GM12878 (cell line): ENCODE results near the gene ACTL10. TPM values are rescaled to one million over a fixed set of nuclear protein-coding genes. Genes with fewer than 3 reads are reported as not detected.

ENCODE experiments used
- ATAC-seq: fragments of 200-7000 bp; cut with Tn5 transposase; 3 replicates; pipeline ENCODE4 v1.9.1; 2020; ENCODE audit warnings: mild to moderate bottlenecking, moderate library complexity
- BruUV-seq: library from RNA; stranded (reverse); fragments of 400-500 nt; replicated peaks from 2 replicates; lab custom pipeline; 2021; lab: Mats Ljungman, UMichigan
- CTCF ChIA-PET: fragments of 300-600 bp; sonication (Branson Sonifier 250); formaldehyde crosslinking; extraction: SDS; loops from one replicate; lab custom pipeline; 2021; ENCODE audit warnings: inconsistent platforms; lab: Yijun Ruan, JAX
- POLR2A ChIA-PET: fragments of 350-600 bp; formaldehyde crosslinking; extraction: SDS; loops from one replicate; lab custom pipeline; 2021; ENCODE audit warnings: inconsistent platforms; lab: Charles Lee
- RAD21 ChIA-PET: fragments of 300-600 bp; sonication (Branson Sonifier 250); formaldehyde crosslinking; loops from one replicate; lab custom pipeline; 2023; ENCODE audit warnings: antibody characterized with exemption; ENCODE audit not compliant: unreplicated experiment; lab: Charles Lee
- SMC1A ChIA-PET: fragments of 300-600 bp; sonication (Branson Sonifier 250); formaldehyde crosslinking; loops from one replicate; lab custom pipeline; 2023; ENCODE audit not compliant: unreplicated experiment, uncharacterized antibody; lab: Charles Lee
- DNase-seq: peaks from one replicate; pipeline ENCODE4 v3.0.0-alpha.2; 2011; ENCODE audit warnings: low read depth, low spot score
- FAIRE-seq: peaks from 3 replicates; lab custom pipeline; 2011; peaks lifted over from hg19 to GRCh38; lab: Jason Lieb, UNC
- H2AFZ ChIP-seq: 2 replicates; pipeline ENCODE4 v1.6.0; 2011; ENCODE audit warnings: low read depth, low read length, control low read depth; ENCODE audit not compliant: control insufficient read depth
- H3K27ac ChIP-seq: 2 replicates; pipeline ENCODE4 v1.5.1; 2011; ENCODE audit warnings: control low read depth; ENCODE audit not compliant: control insufficient read depth, insufficient read depth
- H3K27me3 ChIP-seq, 2 experiments: replicated peaks in 1 of 2; 2 replicates each; pipeline versions ENCODE4 v1.6.0 to v1.6.1; 2011; ENCODE audit warnings: low read length in 1 of 2; ENCODE audit not compliant: control insufficient read depth in 2 of 2, insufficient read depth in 2 of 2
- H3K36me3 ChIP-seq, 2 experiments: 2 replicates each; pipeline ENCODE4 v1.5.1; 2011; ENCODE audit warnings: low read length in 1 of 2; ENCODE audit not compliant: control insufficient read depth in 2 of 2, insufficient read depth in 2 of 2
- H3K4me1 ChIP-seq: 2 replicates; pipeline ENCODE4 v1.6.1; 2011; ENCODE audit warnings: mild to moderate bottlenecking, low read length, moderate library complexity, mixed read lengths; ENCODE audit not compliant: control insufficient read depth, insufficient read depth
- H3K4me2 ChIP-seq: 2 replicates; pipeline ENCODE4 v1.6.0; 2011; ENCODE audit warnings: control low read depth; ENCODE audit not compliant: control insufficient read depth, insufficient read depth
- H3K4me3 ChIP-seq: fragments of 200-600 bp; sonication (generic); 2 replicates; pipeline ENCODE4 v1.5.1; 2016
- H3K79me2 ChIP-seq: 2 replicates; pipeline ENCODE4 v1.6.0; 2011; ENCODE audit warnings: low read length; ENCODE audit not compliant: control insufficient read depth, insufficient read depth
- H3K9ac ChIP-seq: 2 replicates; pipeline ENCODE4 v1.8.0; 2011; ENCODE audit warnings: low read length, control low read depth, mixed read lengths; ENCODE audit not compliant: control insufficient read depth, insufficient read depth
- H3K9me3 ChIP-seq: replicated peaks from 3 replicates; pipeline ENCODE4 v1.5.1; 2011; ENCODE audit warnings: mild to moderate bottlenecking, low read length; ENCODE audit not compliant: control insufficient read depth, insufficient read depth
- H4K20me1 ChIP-seq: 2 replicates; pipeline ENCODE4 v1.6.0; 2011; ENCODE audit not compliant: control insufficient read depth, insufficient read depth
- ASH2L ChIP-seq: fragments of 300-600, 200-600 bp; sonication (generic); IDR thresholded peaks from 2 replicates; pipeline ENCODE4 v1.6.1; 2017; ENCODE audit warnings: low read depth, mild to moderate bottlenecking, borderline replicate concordance
- CUX1 ChIP-seq: IDR thresholded peaks from 2 replicates; pipeline ENCODE4 v1.6.1; 2012; ENCODE audit warnings: improper control_type of control experiment, low read depth, low read length; ENCODE audit not compliant: insufficient replicate concordance
- ELK1 ChIP-seq: IDR thresholded peaks from 2 replicates; pipeline ENCODE4 v1.6.1; 2012; ENCODE audit warnings: low read depth, low read length, improper control_type of control experiment
- HDGF ChIP-seq: fragments of 450-650 bp; IDR thresholded peaks from 2 replicates; pipeline ENCODE4 v1.6.1; 2016; ENCODE audit warnings: antibody characterized with exemption
- MLLT1 ChIP-seq: fragments of 450-650 bp; IDR thresholded peaks from 2 replicates; pipeline ENCODE4 v1.6.1; 2016; ENCODE audit warnings: mild to moderate bottlenecking
- NR2C1 ChIP-seq: fragments of 450-650 bp; IDR thresholded peaks from 2 replicates; pipeline ENCODE4 v1.6.1; 2017; ENCODE audit warnings: antibody characterized with exemption, mild to moderate bottlenecking, moderate library complexity
- SUPT20H ChIP-seq: IDR thresholded peaks from 2 replicates; pipeline ENCODE4 v1.6.1; 2011; ENCODE audit warnings: low read depth, mild to moderate bottlenecking, low read length, moderate library complexity, borderline replicate concordance; ENCODE audit not compliant: control insufficient read depth
- WGBS: methylation state at CpG from one replicate; pipeline ENCODE4 v1.1.6; 2016; ENCODE audit warnings: low lambda C conversion rate; ENCODE audit not compliant: insufficient replicate concordance, insufficient coverage; ENCODE audit errors: missing lambda C conversion rate; 5-methylcytosine and 5-hydroxymethylcytosine counted together
- in situ Hi-C: fragments of 300-500 bp; cut with MboI; formaldehyde crosslinking; loops from 9 replicates; pipeline ENCODE4 v1.14.3; 2018; ENCODE audit warnings: mixed read lengths
- intact Hi-C: fragments of 100-400 bp; cut with micrococcal nuclease; formaldehyde crosslinking; loops from one replicate; pipeline ENCODE4 v1.14.2; 2022; ENCODE audit not compliant: unreplicated experiment
- polyA plus RNA-seq, 11 experiments: library from polyadenylated mRNA; depleted of rRNA in 4 of 11; unstranded in 6 of 11; stranded (reverse) in 5 of 11; fragments of >200 nt; fragmentation: Nextera tagmentation in 4 of 11; fragmentation: Illumina TruSeq in 1 of 11; extraction: Ambion mirVana in 4 of 11; extraction: Trizol in 1 of 11; gene quantifications; 1 replicate in 1 of 11; 2 replicates in 10 of 11; pipeline versions ENCODE4 v1.2.1 to v1.2.3, GENCODE V29; 2011 to 2016; ENCODE audit warnings: inconsistent platforms in 2 of 11, missing spikeins in 2 of 11, low read depth in 1 of 11
- total RNA-seq, 4 experiments: library from RNA; depleted of rRNA in 3 of 4; stranded (reverse); fragments of >200 nt in 3 of 4; fragmentation: Illumina TruSeq in 1 of 4; extraction: Trizol in 1 of 4; gene quantifications; 2 replicates each; pipeline versions ENCODE4 v1.2.1 to v1.2.3, GENCODE V29; 2013 to 2021

ACTL10 gene
- total and polyA plus RNA-seq, 10 of the 15 experiments (the other 5 are each of a cell fraction or from before 2014, with no cell fraction given) = 0.12 to 5.0 (median 0.89) TPM

GRCh38 chr20:33645072-33645358, 21.7 kb upstream of the ACTL10 start:
- in situ Hi-C loops = no loop called here
- POLR2A ChIA-PET = no interaction called here
- CTCF ChIA-PET = interaction anchor here (0.9 kb wide), 1 partner anchor 191 kb away, joined by 3 read pairs; no protein-coding TSS in a partner anchor

More at GRCh38 chr20:33645072-33645358, 21.7 kb upstream of the ACTL10 start:
- ChIA-PET SMC1A (no interaction called here), RAD21 (no interaction called here)
- H3K36me3 ChIP-seq = peaks cover 4 to 5% of the 10 kb centered on the region in 2 experiments; a peak in 3 of 4 replicates
- H4K20me1 ChIP-seq = peaks cover 4% of the 10 kb centered on the region; the same call in 1 of the 2 replicates
- no peak overlapping the region for H3K27ac ChIP-seq
- no peaks in the 10 kb centered on the region for H3K27me3 ChIP-seq
- peaks cover 18% of the 10 kb centered on the region for H3K4me1 ChIP-seq
- intact Hi-C loops = no loop called here
- FAIRE-seq (no peak), ATAC-seq (no peak)
- H3K79me2 ChIP-seq = no peaks in the 10 kb centered on the region
- H2AFZ ChIP-seq = no peak overlapping the region
- H3K9ac ChIP-seq = no peak overlapping the region
- no peak overlapping the region for H3K4me3 ChIP-seq
- TF ChIP-seq SUPT20H (no peak), NR2C1 (no peak), ELK1 (no peak), HDGF (no peak), MLLT1 (no peak), CUX1 (no peak), ASH2L (no peak)
- TF ChIP-seq, all 136 proteins: peak for 0
- no peaks in the 10 kb centered on the region for H3K9me3 ChIP-seq
- no peak for DNase-seq
- WGBS = 100% methylated on average over 4 of the region's 4 CpGs
- no TSS peak for BruUV-seq
- no peak overlapping the region for H3K4me2 ChIP-seq
